ENCODE results near the gene ELL. TPM values are rescaled to one million over a fixed set of nuclear protein-coding genes. Genes with fewer than 3 reads are reported as not detected.

Gene ELL
- total RNA-seq (2021; ENCODE audit: unreplicated experiment) (18.6 TPM), Bru-seq, nascent RNA (percentile 67 among the genes with signal in this experiment), BruChase-seq, experiment 1, labeled RNA remaining after a 2-hour chase (percentile 65 among the genes with signal in this experiment), BruChase-seq, experiment 2, labeled RNA remaining after a 6-hour chase (percentile 71 among the genes with signal in this experiment)
- polyA plus RNA-seq (2012; ENCODE audit: insufficient read length) = 15.9 TPM
- long read RNA-seq, full-length matches to known transcripts = 18 of 42 reads
- long read RNA-seq, partial matches to known transcripts = 15 of 42 reads
- long read RNA-seq, other reads (novel, unspliced or antisense) = 9 of 42 reads

- no TSS peak for BruUV-seq (replicated peaks)
Measured at GRCh38 chr19:18521692-18522123, at the start of gene ELL. TSS of gene ELL (minus strand) at chr19:18522070. CDS start at chr19:18522055, 15 bp downstream.

GRCh38 chr19:18568367-18568766 lies 46.5 kb upstream of the ELL start:
- in situ Hi-C loops (cut with HindIII; ENCODE audit: low pct_unique_long_range_greater_than_20kb, low sequenced_read_pairs) = no loop called here
- POLR2A ChIA-PET = interaction anchor here (0.6 kb wide), 1 partner anchor 98 kb away, joined by 9 read pairs; no protein-coding TSS in a partner anchor
- H3K36me3 ChIP-seq (ENCODE audit: control insufficient read depth, insufficient read depth, low read length) = no peaks in the 10 kb centered on the region; the same call in 1 of the 2 replicates
- ATAC-seq (no peak), DNase-seq (ENCODE audit: low read depth, low spot score) (no peak)
- no peak for TF ChIP-seq REST (IDR thresholded peaks at IDR 0.05; ENCODE audit: insufficient read depth in 1 of 2, low read depth in 2 of 2, low read length in 1 of 2)
- TF ChIP-seq SIN3A (IDR thresholded peaks at IDR 0.05; ENCODE audit: borderline replicate concordance, insufficient read depth, low read depth, low read length) = no peak
- no peak for TF ChIP-seq POLR2AphosphoS5 (IDR thresholded peaks at IDR 0.05; ENCODE audit: low read depth, low read length)
- TF ChIP-seq CTCF (IDR thresholded peaks at IDR 0.05) = no peak
- TF ChIP-seq TCF7L2 (IDR thresholded peaks at IDR 0.05; ENCODE audit: low read depth, low read length) = no peak
- intact Hi-C loops (cut with micrococcal nuclease; ENCODE audit: unreplicated experiment) = no loop called here
- H3K27ac ChIP-seq (ENCODE audit: low read length) = no peak overlapping the region
- BruUV-seq (replicated peaks) = no TSS peak
- no peak overlapping the region for H3K4me3 ChIP-seq (ENCODE audit: low read depth in 2 of 2, low read length in 2 of 2)
- no peaks in the 10 kb centered on the region for H3K9me3 ChIP-seq (ENCODE audit: control insufficient read depth, insufficient read depth, low read depth, low read length)
- H3K4me1 ChIP-seq (ENCODE audit: control insufficient read depth, insufficient read depth, low read length) = peaks cover 3% of the 10 kb centered on the region
- CTCF ChIA-PET = no interaction called here
- no peaks in the 10 kb centered on the region for H3K27me3 ChIP-seq (ENCODE audit: control insufficient read depth, insufficient read depth, low read length)

More at GRCh38 chr19:18521692-18522123, at the start of gene ELL:
- Histone ChIP-seq H3K4me3 (ENCODE audit: low read depth in 2 of 2, low read length in 2 of 2) (peak within 1 kb of the TSS; percentile 77 to 83), H3K27ac (ENCODE audit: low read length) (peak within 1 kb of the TSS; percentile 90), H3K36me3 (ENCODE audit: control insufficient read depth, insufficient read depth, low read length) (peaks cover 4% of the 10 kb centered on the region; the same call in 1 of the 2 replicates), H3K9me3 (ENCODE audit: control insufficient read depth, insufficient read depth, low read depth, low read length) (no peaks in the 10 kb centered on the region), H3K4me1 (ENCODE audit: control insufficient read depth, insufficient read depth, low read length) (peaks cover 9% of the 10 kb centered on the region), H3K27me3 (ENCODE audit: control insufficient read depth, insufficient read depth, low read length) (no peaks in the 10 kb centered on the region)
- CTCF ChIA-PET = interaction anchor here (0.8 kb wide), 1 partner anchor 24 kb away, joined by 3 read pairs; no protein-coding TSS in a partner anchor
- DNase-seq (ENCODE audit: low read depth, low spot score) = no peak
- ATAC-seq = peak; percentile 2
- intact Hi-C loops (cut with micrococcal nuclease; ENCODE audit: unreplicated experiment) = no loop called here
- TF ChIP-seq POLR2AphosphoS5 (IDR thresholded peaks at IDR 0.05; ENCODE audit: low read depth, low read length) = peak; percentile 73
- no peak for TF ChIP-seq REST (IDR thresholded peaks at IDR 0.05; ENCODE audit: insufficient read depth in 1 of 2, low read depth in 2 of 2, low read length in 1 of 2)
- in situ Hi-C loops (cut with HindIII; ENCODE audit: low pct_unique_long_range_greater_than_20kb, low sequenced_read_pairs) = no loop called here
- POLR2A ChIA-PET = interaction anchor here (0.6 to 0.7 kb wide), 2 partner anchors 14 to 202 kb away, joined by 3 to 4 read pairs; no protein-coding TSS in a partner anchor
